Choroid plexus epithelial cell (primary cell): Measurements from ENCODE around the gene FOXK2.

Experiments used
- DNase-seq: peaks from one replicate; pipeline ENCODE4 v3.0.0-alpha.2; 2010; ENCODE audit warnings: low read depth
- H3K4me3 ChIP-seq: 2 replicates; pipeline ENCODE4 v1.5.1; 2011; ENCODE audit warnings: low read depth, mild to moderate bottlenecking, control low read depth, low read length, moderate library complexity
- CTCF ChIP-seq: conservative IDR thresholded peaks from 2 replicates; pipeline ENCODE4 v1.5.1; 2011; ENCODE audit warnings: low read depth, mild to moderate bottlenecking, control low read depth, inconsistent platforms, low read length, moderate library complexity

The FOXK2 gene

GRCh38 chr17:82604532-82604931 lies 85.0 kb downstream of the FOXK2 start:
- TF ChIP-seq CTCF: no peak
- no peak for DNase-seq
- no peak overlapping the region for H3K4me3 ChIP-seq

- H3K4me3 ChIP-seq: no peak overlapping the region
- no peak for DNase-seq
- TF ChIP-seq CTCF: no peak
Measured at GRCh38 chr17:82605939-82606600, 86.5 kb downstream of the FOXK2 start.

GRCh38 chr17:82608816-82609215 lies 89.3 kb downstream of the FOXK2 start:
- DNase-seq: no peak
- TF ChIP-seq CTCF: no peak
- no peak overlapping the region for H3K4me3 ChIP-seq

GRCh38 chr17:82609655-82610054 lies 90.1 kb downstream of the FOXK2 start:
- no peak for DNase-seq
- no peak overlapping the region for H3K4me3 ChIP-seq
- no peak for TF ChIP-seq CTCF

- no peak for TF ChIP-seq CTCF
- DNase-seq: peak; percentile 39
Measured at GRCh38 chr17:82611140-82612058, 91.9 kb downstream of the FOXK2 start.

GRCh38 chr17:82613283-82614094 lies 94.0 kb downstream of the FOXK2 start:
- TF ChIP-seq CTCF: no peak
- no peak for DNase-seq
- no peak overlapping the region for H3K4me3 ChIP-seq

More at GRCh38 chr17:82611140-82612058, 91.9 kb downstream of the FOXK2 start:
- H3K4me3 ChIP-seq: no peak overlapping the region
